NK-92 (cell line): ENCODE results near the gene SPIRE2.
"Not testable (repeated sequence)": the region's sequence is repeated elsewhere in the genome, so short reads cannot be mapped to it uniquely, and the experiment has no call there.

ENCODE experiments used
- DNase-seq: peaks from one replicate; lab custom pipeline; 2025; ENCODE audit not compliant: unreplicated experiment; lab: John Stamatoyannopoulos, UW

Gene SPIRE2

DNA sequence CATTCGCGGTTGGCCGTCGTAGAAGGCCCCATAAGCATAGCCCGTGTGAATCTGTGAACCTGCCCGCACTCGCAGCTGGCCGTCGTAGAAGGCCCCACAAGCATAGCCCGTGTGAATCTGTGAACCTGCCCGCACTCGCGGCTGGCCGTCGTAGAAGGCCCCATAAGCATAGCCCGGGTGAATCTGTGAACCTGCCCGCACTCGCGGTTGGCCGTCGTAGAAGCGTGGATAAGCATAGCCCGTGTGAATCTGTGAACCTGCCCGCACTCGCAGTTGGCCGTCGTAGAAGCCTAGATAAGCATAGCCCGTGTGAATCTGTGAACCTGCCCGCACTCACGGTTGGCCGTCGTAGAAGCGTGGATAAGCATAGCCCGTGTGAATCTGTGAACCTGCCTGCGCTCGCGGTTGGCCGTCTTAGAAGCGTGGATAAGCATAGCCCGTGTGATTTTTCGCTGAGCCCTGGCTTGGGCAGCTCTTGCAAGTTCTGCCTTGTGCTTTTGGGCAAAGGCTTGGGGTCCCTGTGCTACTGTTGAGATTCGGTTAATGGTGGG, 6.6 kb downstream of the SPIRE2 start:
- not testable (repeated sequence) for DNase-seq

DNA sequence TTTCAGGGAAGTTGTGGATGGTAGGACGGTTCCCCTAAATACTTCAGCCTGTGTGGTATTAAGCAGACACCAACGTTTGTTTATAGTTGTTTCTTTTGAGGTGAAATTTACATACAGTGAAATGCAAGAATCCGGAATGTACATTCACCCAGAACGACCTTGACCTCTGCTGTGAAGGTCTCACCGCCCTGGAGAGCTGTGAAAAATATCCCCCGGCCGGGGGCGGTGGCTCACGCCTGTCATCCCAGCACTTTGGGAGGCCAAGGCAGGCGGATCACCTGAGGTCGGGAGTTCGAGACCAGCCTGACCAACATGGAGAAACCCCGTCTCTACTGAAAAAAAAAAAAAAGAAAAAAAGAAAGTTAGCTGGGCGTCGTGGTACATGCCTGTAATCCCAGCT, 8.2 kb downstream of the SPIRE2 start:
- DNase-seq, result not testable (repeated sequence)

DNA sequence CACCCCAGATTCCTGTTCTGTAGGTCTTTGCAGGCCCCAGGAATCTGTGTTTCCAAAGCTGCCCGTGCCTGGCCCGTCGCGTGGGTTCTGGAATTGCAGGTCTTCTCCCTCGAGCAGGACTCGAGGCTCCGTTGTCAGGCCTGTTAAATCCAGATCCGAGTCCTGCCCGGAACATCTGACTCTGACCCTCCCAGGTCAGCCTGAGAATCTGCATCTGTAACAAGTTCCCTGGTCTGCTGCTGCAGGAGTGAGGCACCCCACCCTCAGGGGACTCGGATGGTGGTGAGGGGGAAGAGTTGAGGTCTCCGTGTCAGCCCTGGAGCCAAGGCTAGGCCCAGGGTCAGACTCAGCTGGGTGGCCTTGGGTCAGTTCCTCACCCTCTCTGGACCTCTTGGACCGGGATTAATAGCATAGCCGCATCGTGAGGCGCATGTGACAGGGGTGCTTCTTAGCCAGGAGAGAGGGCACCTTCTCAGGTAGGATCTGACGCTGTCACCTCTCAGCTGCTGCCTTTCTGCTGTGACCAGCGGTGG, 8.8 kb downstream of the SPIRE2 start:
- no peak for DNase-seq

DNA sequence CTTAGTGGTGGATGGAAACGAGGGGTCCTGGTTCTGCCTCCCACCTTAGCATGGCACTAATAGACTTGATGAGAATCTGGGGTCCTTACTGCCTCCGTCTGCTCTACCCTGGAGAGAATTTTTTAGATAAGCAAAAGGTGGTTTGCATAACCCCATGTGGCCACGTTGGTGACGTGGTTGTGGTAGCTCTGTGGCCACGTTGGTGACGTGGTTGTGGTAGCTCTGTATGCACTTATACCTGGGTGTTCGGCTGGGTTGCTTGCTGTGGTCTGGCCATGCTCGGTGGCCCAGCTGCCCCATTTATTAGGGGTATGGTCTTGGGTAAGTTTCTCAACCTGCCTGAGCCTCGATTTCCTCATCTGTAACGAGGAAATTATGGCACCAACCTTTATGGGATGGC, 13.0 kb downstream of the SPIRE2 start:
- DNase-seq, result no peak

- no peak for DNase-seq
Observed at GRCh38 chr16:89842471-89843408, 14.5 kb downstream of the SPIRE2 start.

- no peak for DNase-seq
Observed at GRCh38 chr16:89843409-89844350, 15.4 kb downstream of the SPIRE2 start.

- no peak for DNase-seq
Observed at GRCh38 chr16:89844739-89845339, 16.6 kb downstream of the SPIRE2 start.

DNA sequence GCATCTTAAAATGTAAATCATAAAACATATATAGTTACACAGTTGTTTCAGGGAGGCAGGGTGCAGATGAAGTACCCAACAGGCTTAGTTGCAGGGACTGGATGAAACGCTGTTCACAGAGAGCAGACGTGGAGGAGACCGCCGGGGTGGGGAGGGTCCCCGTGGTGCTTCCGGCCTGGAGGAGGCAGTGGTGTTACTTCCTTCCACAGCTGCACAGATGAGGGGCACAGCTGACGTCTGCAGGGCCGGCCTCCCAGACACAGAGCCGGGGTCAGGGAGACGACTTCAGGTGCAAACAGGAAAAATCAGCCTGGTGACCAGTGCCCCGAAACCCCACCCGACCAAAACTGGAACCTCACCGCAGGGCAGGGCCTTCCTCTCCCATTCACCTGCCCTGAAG, 17.1 kb downstream of the SPIRE2 start:
- DNase-seq, result no peak

GRCh38 chr16:89847051-89847939, 19.0 kb downstream of the SPIRE2 start:
- DNase-seq, result no peak

DNA sequence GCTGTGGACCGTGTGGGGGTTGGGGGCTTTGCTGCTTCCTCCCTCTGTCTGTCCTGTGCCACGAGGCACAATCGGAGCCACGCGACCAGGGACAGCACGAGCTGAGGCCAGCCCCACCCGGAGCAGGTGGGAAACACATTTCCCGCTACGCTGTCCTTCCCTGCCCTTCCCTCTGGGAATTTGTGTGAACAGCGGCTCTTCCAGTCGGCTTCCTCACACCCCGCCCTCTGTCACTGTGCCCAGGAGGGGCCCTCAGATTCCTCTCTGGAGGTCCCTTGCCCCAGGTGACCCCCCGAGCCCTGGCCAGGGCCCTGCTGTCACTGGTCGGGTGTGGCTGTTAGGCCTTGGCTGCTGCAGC, 19.6 kb downstream of the SPIRE2 start:
- no peak for DNase-seq

- no peak for DNase-seq
Observed at GRCh38 chr16:89848974-89849373, 20.7 kb downstream of the SPIRE2 start.

DNA sequence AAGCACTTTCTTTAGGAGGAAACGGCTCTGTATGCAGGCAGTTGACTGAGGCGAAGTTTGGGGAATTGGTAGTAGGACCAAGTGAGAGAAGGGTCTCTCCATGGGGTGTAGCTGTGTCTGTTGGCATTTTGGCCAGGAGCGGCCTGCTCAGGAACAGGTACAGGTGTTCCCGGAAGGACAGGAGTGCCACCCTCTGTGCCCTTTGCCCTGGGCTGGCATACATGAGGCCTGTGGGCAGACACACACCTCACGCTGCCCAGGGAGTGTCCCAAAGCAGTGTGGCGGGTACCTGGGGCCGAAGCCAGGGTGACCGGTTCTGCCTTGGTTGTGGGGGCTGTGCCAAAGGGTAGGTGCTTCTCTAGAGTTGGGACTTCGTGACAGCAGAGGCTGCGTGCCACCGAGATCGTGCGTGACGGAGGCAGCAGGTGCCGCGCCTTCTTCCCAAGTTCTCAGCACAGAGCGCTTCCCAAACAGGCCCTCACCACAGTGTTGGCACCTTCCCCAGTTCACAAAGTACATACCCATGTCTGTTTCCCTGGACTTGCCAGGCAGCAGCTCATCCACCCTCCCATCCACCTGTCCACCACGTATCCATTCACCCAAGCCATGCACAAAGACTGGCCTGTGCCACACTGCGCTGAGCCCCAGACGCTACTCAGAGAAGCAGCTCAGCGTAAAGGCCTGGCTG, 25.2 kb downstream of the SPIRE2 start:
- no peak for DNase-seq

DNA sequence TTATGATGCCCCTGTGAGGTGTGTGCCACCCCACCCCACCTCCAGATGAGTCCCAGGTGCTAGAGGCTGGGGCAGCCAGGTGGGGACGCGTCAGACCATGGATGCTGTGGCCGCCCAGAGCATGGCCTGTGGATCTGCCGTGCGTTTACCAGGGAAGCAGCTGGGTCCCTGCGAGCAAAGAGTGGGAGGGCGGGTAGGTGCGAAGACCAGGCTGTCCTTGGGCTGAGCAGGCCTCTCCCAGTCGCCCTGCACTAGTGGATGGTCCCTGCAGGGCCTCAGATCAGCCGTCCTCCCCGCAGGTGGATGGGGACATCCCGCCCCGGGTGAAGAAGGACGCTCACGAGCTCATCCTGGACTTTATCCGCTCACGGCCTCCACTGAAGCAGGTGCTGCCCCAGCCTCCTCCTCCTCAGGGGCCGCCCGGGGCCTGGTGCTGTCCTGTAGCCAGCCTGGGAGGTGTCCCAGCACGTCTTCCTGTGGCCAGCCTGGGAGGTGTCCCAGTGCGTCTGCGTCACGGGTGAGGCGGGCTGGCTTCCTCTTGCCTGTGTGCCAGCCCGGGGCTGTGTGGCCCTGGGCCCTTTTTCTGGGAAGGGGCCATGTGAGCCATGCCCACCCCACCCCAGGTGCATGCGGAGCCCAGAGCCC, 27.1 kb downstream of the SPIRE2 start:
- no peak for DNase-seq

DNA sequence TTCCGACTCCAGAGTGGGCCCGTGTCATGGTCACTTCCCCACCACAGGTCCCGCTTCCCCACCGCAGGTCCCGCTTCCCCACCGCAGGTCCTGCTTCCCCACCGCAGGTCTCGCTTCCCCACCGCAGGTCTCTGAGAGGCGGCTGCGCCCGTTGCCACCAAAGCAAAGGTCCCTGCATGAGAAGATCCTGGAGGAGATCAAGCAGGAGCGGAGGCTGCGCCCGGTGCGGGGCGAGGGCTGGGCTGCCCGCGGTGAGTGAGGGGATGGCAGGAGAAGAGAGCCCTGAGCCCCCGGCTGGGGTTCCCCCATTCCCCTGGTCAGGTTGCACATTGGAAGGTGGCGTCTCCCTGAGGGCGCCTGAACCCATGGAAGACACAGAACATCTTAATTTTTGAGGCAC, 27.7 kb downstream of the SPIRE2 start:
- DNase-seq, result no peak

GRCh38 chr16:89858973-89859614, 30.8 kb downstream of the SPIRE2 start:
- DNase-seq, result no peak

- no peak for DNase-seq
Observed at GRCh38 chr16:89859615-89860007, 31.3 kb downstream of the SPIRE2 start.

GRCh38 chr16:89860747-89861304, 32.6 kb downstream of the SPIRE2 start:
- DNase-seq, result no peak

DNA sequence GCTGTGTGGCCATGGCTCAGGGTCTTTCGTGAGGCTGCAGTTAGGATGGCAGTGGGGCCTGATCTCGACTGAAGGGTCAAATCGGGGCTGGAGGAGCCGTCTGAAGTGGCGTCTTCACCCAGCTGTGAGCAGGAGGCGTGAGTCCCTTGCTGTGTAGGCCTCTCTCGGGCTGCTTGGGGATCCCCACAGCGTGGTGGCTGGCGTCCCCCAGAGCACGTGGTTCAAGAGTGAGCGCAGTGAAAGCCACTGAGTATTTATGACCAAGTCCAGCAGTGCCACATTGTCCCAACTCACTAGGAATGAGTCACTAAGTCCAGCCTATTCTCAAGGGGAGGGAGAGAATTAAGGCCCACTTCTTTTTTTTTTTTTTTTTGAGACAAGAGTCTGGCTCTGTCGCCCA, 33.4 kb downstream of the SPIRE2 start:
- DNase-seq, result no peak
